NCI-H748 (cell line): ENCODE measurements around the gene EFCAB8.

Experiments used
- DNase-seq: peaks from one replicate; lab custom pipeline; 2025; ENCODE audit not compliant: unreplicated experiment; lab: John Stamatoyannopoulos, UW

The EFCAB8 gene

DNA sequence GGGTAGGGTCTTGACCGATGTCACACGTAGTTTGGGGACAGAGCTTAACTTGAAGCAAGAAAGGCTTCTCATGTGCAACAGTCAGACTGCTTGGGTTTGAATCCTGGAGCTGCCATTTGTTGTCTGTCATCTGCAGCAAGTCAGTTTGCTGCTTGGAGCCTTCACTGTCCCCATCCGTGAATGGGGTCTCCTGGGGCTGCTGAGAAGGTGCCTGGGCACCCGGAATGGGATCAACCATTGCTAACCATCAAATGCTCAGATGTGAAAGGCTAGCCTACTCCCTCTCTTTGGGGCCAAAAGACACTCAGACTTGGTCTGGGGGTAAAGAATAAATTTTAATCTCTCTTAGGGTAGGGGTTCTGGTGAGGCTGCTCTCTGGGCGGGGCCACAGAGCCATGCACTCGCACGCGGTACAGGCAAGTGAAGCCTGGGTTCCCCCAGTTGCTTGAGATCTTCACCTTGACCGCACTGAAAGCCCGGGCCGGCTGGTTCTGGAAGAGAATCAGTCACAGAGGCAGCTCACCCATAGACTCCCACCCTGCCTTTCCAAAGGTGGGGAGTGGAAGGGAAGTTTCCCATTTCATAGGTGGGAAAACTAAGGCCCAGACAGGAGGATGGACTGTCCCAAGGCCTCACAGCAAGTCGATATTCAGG, 124.9 kb downstream of the EFCAB8 start:
- no peak for DNase-seq

DNA sequence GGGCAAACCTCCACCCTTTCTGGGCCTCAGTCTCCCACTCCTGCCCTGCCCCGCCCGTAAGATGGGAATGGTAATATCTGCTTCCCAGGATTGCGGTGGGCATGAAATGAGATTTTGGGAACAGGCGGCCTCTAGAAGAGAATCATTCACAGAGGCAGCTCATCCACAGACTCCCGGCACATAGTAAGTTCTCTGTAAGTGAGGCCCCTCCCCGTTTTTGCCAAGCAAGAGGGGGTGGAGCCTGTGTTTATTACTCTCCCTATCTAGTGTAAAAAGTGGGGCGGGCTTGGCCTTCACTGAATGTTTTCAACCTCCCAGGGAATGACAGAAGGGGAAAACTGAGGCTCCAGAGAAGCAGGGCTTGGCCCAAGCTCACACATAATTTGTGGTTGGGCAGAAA, 125.5 kb downstream of the EFCAB8 start:
- DNase-seq: no peak

DNA sequence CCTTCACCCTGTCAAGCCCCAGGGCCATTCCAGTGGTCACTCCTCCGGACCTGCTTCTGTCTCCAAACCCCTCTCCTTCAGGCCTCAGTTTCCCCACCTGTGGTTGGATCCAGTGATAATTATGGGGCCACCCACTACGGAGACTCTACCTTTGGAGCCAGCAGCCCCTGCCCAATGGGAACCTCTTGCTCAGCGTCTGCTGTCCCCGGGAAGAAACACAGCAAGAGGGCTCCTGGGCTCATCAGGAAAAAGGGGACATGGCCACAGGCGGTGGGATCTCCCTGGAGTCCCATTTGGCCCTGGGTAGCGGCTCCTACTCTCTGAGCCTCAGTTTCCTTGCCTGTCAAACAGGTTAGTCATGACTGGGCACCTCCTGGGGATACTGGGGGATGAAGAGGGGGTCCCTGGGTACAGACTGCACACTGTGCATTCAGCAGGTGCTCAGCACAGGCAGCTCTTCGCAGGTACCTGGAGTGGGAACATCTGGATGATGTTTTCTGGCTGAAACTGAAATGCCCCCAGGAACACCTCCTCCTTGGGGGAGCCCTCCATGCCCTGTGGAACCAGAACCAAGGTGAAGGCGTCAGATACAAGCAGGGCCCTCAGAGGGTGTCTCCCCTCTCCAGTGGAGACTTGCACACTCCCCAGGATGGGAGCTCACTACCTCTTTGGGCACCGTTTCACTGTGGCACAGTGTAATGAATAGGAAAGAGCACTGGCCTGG, 126.1 kb downstream of the EFCAB8 start:
- DNase-seq: no peak

DNA sequence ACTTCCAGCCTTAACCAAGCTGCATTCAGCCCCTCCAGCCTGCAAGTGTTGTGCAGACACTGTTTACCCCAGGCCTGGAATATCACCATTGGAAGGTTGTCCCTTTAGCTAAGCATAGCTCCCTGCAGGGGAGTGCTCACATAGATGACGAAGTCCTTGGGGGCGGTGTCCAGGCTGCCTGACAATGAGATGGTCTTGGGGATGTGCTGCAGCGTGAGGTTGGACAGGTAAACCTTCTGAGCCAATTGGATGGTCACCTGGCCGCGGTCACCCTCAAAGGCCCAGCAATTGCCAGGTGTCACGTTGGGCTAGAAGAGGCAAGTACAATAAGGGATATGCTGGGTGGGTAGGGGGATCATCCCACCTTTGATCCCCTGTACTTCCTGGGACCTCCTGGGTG, 126.9 kb downstream of the EFCAB8 start:
- no peak for DNase-seq

DNA sequence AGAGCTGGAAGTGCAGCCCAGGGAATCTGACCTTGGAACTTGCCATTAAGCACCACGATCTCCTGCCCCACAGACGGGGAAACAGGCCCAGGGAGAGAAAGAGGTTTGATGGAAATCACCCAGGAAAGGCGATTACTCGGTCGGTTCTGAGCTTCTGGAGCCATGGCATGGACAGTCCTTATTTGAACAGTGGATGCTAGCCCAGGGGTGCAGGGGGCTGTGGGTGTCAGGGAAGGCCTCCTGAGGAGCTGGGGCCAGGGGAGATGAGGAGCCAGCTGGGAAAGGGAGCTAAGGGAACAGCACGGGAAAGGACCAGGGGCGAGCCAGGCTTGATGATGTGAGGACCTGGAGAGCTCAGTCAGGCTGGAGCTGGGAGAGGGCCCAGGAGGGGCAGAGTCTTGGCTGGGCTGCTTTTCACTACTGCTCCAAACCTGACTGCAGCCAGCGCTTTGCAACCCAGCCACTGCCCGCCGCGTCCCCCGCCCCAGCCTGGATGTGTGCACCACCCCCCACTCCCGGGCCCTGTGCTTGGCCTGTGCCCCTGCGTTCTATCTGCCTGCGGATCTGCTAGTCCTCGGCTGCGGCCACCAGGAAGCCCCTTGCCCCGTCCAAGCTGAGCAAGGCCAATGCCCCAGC, 127.7 kb downstream of the EFCAB8 start:
- DNase-seq: no peak

DNA sequence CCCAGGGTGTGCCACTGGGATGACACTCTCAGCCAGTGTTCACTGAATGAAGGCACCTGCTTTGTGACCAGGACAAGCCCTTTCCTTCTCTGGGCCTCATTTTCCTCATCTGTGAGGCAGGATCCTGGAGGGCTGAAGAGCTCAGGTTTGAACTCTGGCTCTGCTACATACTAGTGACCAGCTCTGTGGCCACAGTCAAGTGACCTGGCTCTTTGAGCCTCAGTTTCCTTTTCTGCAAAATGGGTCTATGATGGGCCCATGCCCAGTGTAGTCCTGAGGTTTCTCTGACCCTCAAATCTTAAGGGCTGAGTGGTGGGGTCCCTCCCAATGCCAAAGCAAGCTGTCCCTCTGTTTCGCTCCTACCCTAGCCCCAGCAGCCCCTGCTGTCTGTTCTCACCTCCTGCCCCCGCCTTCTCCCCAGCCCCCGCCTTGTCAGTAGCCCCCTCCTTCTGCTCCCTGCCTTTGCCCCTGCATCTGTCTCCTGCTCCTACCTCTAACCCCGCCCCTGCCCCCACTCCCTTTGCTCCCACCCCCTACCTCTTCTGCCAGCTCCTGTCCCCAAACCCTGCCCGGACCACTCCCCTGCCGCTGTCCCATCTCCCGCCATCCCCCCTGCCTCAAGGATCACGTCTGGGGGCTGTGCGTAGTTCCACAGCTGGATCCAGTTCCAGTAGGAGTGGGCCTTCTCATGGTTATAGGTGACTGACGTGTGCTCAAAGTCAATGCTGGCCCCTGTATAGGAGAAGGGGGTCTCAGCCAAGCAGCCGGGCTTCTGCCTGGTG, 128.5 kb downstream of the EFCAB8 start:
- DNase-seq: no peak

DNA sequence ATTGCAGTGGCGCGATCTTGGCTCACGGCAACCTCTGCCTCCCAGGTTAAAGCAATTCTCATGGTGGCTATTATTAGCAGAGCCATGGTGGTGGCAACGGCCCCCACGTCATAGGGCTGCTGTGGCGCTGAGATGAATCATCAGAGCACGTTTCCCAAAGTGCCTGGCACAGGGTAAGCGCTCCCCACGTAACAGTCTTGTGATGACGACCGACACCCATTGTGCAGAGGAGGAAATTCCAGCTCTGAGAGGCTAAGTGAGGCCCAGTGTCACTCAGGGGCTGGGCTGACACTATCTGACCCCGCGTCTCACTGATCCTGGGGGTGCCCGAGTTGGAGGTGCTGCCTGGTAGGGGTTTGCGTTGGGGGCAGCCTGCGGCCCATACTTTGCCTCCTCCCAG, 129.3 kb downstream of the EFCAB8 start:
- DNase-seq: no peak

DNA sequence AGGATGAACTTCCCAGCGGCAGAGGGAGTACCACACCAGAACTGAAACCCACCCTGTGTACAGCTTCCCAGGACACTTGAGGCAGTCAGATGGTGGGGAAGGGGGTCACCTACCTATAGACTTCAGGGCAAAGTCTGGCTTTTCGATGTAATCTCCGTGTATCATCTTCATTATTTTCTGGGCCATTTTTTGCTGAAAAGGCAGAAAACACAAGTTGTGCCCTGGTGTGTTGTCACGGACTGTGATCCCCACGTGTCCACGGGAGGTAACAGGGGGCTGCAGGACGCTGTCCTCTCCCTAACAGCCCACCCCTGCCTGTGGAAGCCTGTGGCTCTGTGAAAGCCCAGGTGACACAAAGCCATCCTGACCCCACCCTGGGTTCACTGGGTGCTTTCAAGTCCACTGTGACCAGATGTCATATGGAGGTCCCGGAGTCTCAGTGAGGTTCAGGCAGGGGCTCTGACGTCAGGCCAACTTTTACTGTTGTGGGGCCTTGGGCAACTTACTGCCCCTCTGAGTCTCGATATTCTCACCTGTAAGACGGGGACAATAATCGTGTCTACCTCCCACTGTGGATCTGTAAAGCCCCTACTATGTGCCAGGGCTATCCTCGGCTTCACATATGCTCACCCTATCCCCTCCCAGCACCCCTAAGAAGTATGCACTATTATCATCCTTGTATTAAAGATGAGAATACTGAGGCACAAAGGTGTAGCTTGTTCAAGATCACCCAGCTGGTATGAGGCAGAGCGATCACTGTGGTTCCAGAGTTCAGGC, 131.0 kb downstream of the EFCAB8 start:
- DNase-seq: no peak

DNA sequence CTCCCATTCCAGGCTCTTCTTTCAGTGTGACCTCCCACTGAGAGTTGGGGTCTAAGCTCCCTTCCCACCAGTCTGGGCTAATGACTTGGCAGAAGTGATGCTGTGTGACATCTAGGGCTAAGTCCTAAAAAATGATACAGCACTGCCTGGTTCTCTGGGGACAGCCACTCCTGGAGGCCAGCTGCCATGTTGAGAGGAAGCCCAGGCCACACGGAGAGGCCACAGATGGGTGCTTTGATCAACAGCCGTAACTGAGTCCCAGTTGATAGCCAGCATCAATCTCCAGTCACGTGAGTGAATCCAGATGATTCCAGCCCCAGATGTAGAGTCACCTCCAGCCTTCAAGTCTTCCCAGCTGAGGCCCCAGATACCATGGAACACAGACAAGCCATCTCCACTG, 131.7 kb downstream of the EFCAB8 start:
- no peak for DNase-seq

DNA sequence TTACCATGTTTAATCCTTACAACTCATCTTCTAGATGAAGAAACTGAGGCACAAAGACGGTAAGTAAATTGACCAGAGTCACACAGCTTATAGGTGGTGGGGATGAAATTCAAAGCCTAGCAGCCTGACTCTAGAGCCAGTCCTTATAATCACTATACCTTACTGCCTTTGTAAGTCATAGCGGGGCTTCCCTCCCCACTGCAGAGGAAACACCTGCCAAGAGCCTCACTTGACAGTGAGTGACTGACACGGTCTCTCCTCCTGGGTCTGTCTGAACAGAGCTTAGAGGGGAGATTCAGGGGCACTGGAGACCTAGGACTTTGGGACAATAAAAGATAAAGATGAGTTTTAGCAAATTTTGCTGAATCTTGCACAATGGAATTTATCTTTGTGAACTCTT, 132.7 kb downstream of the EFCAB8 start:
- no peak for DNase-seq

DNA sequence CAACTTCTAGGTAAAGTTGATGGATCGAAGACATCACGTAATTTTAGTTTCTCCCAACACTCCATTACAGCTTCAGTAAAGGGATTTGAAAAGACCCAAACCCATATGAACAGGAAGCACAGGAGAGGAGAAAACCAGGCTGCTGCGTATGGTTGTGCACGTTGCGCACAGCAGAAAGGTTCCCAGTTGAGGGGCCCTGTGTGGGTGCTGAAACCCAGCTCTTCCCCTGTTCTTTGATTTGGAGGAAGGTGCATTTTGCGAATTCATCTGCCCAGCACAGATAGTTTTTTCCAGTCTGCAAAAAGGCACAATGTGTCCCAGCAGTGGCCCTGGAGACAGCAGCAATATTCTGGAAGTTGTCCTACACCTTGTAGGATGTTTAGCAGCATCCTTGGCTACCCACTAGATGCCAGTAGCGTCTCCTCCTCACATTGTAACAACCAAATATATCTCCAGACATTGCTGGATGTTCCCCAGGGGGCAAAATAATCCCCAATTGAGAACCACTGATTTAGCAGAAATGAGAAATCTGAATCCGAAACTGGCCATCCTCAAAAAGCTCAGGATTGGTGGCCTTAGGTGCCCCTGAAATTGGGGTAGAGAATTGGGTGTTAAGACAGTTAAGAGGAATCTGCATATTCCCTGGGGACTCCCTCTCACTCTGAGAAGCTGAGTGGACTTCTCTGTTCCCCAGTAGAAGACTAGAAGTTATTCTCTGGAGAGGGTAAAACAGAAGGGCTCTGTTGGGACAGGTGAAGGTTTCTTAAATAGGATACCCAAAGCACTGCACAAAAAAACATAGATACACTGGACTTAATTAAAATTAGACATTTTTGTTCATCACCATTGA, 133.3 kb downstream of the EFCAB8 start:
- no peak for DNase-seq

DNA sequence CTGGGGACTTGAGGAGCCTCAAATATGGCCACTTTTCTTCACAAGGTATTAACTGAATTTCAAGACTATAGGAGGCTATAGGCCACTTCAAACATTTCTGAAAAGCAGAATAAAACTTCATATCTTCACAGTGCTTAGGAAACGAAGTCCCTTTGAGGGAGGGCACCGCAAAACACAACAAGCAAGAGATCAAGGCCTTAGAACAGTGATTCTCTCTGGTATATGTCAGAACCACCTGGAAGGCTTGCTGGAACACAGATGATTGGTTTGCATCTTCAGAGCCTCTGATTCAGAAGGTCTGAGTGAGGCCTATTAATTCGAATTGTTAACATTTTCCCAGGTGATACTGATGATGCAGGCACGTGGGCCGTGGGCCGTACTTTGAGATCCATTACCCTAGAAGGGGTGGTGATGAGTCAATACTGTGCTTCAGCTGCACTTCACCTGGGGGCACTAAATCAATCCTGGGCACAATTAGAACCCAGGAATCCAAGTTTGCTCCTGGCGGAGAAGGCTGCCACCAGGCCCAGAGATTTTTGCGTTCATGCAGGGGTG, 134.8 kb downstream of the EFCAB8 start:
- DNase-seq: no peak

DNA sequence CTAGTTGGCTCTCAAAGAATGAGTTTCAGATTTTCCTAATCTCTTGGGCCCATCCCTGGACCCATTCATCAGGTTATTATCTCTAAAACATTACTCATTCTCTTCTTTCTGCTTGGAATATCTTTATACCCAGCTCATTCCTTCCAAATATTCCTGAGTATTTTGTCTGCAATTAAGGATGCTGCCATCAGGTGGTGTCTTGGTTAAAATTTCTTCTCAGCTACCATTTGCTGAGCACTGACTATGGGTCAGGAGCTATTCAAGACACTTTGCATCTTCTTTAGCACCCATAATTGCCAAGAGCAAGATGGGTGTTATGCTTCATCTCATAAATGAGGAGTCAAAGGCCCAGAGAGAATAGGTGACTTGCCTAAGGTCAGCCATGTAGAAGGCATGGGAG, 137.1 kb downstream of the EFCAB8 start:
- DNase-seq: no peak

DNA sequence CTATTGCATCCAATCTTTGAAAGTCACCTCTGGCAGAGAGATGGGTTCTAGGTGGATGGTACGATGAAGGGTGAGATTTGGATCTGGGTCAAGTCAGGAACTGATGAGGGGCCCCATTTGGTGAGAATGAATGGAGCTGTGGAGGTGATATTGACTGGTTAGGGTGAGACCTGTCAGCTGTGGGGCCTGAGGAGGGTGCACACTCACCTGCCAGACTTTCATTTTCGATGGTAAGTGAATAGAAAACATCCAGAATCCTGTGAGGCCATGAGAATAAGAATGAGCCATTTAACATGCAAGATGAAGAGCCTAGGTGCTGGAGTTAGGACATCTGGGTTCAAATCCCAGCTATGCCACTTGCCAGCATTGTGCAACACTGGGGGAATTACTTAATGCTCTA, 138.7 kb downstream of the EFCAB8 start:
- DNase-seq: no peak

DNA sequence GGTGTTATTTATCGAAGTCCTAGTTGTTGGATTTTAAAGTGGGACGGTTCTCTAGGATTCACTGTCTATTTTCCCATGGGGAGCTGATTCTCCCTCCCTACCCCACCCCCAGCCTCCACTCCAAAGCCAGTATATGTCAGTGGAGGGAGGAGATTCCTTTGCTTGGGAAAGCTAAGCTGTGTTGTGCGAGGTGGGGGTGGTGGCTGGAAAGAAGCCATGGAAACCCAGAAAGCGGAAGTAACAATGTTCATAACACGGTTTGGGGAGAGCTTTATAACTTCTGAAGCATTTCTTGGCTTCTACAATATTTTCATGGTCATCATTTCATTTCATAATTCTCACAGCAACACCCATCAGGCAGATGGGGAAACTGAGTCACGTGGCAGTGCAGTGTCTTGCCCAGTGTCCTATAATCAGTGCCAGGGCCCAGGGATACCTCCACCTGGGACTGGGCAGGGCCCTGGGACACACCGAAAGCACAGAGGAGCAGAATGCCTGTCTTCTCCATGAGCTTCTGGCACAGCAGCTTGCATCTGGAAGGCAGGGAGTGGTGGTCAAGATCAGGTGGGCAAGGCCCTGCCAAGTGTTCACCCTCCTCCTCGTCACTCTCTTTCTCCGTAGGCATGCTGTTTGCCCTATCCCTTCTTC, 141.0 kb downstream of the EFCAB8 start:
- DNase-seq: no peak

DNA sequence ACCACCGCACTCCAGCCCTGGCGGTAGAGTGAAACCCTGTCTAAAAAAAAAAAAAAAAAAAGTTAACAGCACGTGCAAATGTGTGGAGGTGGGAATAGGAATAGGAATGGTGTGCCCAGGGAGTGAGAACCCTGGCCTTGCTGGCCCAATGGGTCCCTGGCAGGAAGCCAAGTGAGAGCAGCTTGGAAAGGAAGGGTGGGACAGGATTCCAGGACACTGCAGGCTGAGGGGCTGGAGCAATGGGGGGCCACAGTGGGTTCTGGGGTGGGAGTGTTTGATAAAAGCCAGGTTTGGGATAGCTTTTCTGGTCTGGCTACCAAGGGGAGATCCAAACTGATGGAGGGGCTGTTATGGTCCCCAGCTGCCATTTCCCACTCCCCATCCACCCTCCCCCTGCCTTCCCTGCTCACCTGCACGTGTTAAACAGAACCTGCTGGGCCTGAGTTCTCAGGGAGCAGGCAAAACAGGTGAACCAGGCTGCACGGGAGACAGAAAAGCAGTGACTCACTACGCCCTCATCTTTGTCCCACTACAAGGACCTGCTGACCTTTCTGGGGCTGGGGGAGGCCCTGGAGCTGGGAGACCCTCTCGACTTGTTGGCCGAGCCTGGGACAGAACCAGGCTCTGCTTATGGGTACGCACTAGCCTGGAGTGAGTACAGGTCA, 142.2 kb downstream of the EFCAB8 start:
- DNase-seq: no peak

DNA sequence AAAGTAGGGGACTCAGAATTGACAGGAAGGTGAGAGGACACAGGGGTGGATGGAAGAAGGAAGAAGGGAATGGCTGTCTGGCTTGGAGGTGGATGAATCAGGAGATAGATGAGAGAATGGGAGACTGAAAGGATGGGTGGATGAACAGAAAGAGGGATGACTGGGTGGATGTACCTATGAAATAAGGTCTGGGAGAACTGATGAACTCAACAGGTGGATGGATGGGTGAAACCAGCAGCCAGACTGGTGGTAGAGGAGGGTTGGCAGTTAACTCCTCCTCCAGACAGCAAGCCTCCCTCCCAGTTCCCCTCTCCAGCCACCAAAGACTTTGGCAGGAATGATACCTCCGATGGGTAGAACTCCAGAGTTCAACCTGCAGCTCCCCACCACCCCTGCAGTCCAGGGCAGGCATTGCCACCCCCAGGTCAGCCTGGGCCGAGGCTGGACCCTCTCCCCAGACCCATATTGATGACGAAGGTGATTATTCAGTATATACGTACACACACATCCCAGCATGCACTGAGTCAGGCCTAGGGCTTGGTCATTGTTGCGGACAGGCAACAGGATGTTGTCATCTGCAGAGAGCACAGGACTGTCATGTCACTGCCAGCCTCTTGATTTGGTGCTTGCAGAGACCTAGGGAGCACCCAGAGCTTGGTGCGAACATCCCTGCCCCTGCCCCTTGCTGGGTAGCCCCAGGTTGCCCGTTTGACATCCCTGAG, 143.5 kb downstream of the EFCAB8 start:
- DNase-seq: no peak

DNA sequence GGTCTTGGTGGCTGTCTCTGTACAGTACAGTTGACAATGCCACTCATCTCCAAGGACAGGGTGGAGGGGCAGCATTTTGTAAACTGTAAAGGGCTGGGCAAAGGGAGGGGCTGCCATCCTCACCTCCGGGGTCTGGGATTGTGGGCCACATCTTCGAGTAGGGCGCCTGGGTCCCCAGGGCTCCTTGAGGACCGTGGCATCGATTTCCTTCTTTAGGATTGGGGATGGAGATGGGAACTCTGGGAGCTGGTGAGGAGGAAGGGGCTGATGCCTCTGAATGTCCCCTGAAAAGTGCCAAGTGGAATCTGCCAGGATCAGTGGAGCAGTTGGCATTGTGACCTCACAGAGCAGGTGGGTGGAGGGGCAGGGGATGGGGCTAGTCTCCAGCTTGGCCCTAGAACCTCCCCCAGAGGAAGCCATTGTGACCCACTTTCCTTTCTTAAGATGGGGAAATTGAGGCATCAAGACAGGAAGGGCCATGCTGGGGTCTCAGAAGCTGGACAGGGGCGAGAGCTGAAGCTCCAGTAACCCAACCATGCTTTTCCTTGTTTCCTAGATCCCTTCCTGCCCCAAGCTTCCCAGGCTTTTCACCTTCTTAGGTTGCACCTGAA, 145.5 kb downstream of the EFCAB8 start, which contains the start of gene SUN5:
Gene SUN5 (minus strand): TSS at position 293 of the 611 bp plus-strand sequence. CDS start 93 bp downstream, at position 200.
- DNase-seq: no peak
